ENCODE data around the gene ACBD7. TPM values are rescaled to one million over a fixed set of nuclear protein-coding genes. Genes with fewer than 3 reads are reported as not detected.

ACBD7 gene
- total RNA-seq, 1 donor from 2014 or later: 0.35 TPM

Other genes with a start within 250 kb of the ACBD7 start
- 8.8 and 10.3 TPM in 2 replicates for gene SUV39H2, start 209.9 kb downstream of the ACBD7 start, total RNA-seq
- gene DCLRE1C, start 134.7 kb downstream of the ACBD7 start, total RNA-seq: 6.8 and 7.0 TPM in 2 replicates
- gene MEIG1, start 129.4 kb downstream of the ACBD7 start, total RNA-seq: not detected in 2 replicates
- gene OLAH, start 44.8 kb downstream of the ACBD7 start, total RNA-seq: not detected in 2 replicates
- 13.3 and 13.8 TPM in 2 replicates for gene RPP38, start 8.6 kb upstream of the ACBD7 start, total RNA-seq
- 16.6 and 19.5 TPM in 2 replicates for gene NMT2, start 79.9 kb upstream of the ACBD7 start, total RNA-seq